Ishikawa (cell line): ENCODE measurements around the gene SNRK.

Source experiments
- CEBPB ChIP-seq: IDR thresholded peaks from 2 replicates; pipeline ENCODE4 v1.6.1; 2012
- CREB1 ChIP-seq: IDR thresholded peaks from 2 replicates; pipeline ENCODE4 v1.6.1; 2012; ENCODE audit warnings: low read depth
- EGR1 ChIP-seq: IDR thresholded peaks from 2 replicates; pipeline ENCODE4 v1.6.1; 2012
- EP300 ChIP-seq: IDR thresholded peaks from 2 replicates; pipeline ENCODE4 v1.6.1; 2012; ENCODE audit warnings: borderline replicate concordance
- FOXM1 ChIP-seq: IDR thresholded peaks from 2 replicates; pipeline ENCODE4 v1.6.1; 2012; ENCODE audit warnings: low read depth, borderline replicate concordance
- MAX ChIP-seq: IDR thresholded peaks from 2 replicates; pipeline ENCODE4 v1.6.1; 2012
- NFIC ChIP-seq: IDR thresholded peaks from 2 replicates; pipeline ENCODE4 v1.6.1; 2012
- RAD21 ChIP-seq: IDR thresholded peaks from 2 replicates; pipeline ENCODE4 v1.6.1; 2012; ENCODE audit warnings: low read depth
- TAF1 ChIP-seq: IDR thresholded peaks from 2 replicates; pipeline ENCODE4 v1.6.1; 2012; ENCODE audit warnings: low read depth, mild to moderate bottlenecking
- TCF12 ChIP-seq: IDR thresholded peaks from 2 replicates; pipeline ENCODE4 v1.6.1; 2012; ENCODE audit warnings: low read depth
- TEAD4 ChIP-seq: IDR thresholded peaks from 2 replicates; pipeline ENCODE4 v1.6.1; 2012
- YY1 ChIP-seq: IDR thresholded peaks from 2 replicates; pipeline ENCODE4 v1.6.1; 2012; ENCODE audit warnings: low read depth
- ZBTB7A ChIP-seq: IDR thresholded peaks from 2 replicates; pipeline ENCODE4 v1.6.1; 2012; ENCODE audit warnings: low read depth
- TF ChIP-seq, protein P1 (sequence below): IDR thresholded peaks from 2 replicates; pipeline ENCODE4 v1.6.1; 2012; ENCODE audit warnings: low read depth, mild to moderate bottlenecking
- TF ChIP-seq, protein P2 (sequence below): IDR thresholded peaks from 2 replicates; pipeline ENCODE4 v1.6.1; 2012

Gene SNRK

GRCh38 chr3:43316783-43317460 lies 30.6 kb downstream of the SNRK start:
- TF ChIP-seq NFIC (no peak), MAX (no peak), TAF1 (no peak), EGR1 (no peak), RAD21 (no peak), TEAD4 (no peak), ZBTB7A (no peak), EP300 (no peak), CEBPB (no peak)

GRCh38 chr3:43317461-43318316 lies 31.3 kb downstream of the SNRK start:
- TF ChIP-seq CREB1 (no peak), TCF12 (no peak), YY1 (no peak), RAD21 (no peak), EP300 (no peak)
- TF ChIP-seq, protein P1, sequence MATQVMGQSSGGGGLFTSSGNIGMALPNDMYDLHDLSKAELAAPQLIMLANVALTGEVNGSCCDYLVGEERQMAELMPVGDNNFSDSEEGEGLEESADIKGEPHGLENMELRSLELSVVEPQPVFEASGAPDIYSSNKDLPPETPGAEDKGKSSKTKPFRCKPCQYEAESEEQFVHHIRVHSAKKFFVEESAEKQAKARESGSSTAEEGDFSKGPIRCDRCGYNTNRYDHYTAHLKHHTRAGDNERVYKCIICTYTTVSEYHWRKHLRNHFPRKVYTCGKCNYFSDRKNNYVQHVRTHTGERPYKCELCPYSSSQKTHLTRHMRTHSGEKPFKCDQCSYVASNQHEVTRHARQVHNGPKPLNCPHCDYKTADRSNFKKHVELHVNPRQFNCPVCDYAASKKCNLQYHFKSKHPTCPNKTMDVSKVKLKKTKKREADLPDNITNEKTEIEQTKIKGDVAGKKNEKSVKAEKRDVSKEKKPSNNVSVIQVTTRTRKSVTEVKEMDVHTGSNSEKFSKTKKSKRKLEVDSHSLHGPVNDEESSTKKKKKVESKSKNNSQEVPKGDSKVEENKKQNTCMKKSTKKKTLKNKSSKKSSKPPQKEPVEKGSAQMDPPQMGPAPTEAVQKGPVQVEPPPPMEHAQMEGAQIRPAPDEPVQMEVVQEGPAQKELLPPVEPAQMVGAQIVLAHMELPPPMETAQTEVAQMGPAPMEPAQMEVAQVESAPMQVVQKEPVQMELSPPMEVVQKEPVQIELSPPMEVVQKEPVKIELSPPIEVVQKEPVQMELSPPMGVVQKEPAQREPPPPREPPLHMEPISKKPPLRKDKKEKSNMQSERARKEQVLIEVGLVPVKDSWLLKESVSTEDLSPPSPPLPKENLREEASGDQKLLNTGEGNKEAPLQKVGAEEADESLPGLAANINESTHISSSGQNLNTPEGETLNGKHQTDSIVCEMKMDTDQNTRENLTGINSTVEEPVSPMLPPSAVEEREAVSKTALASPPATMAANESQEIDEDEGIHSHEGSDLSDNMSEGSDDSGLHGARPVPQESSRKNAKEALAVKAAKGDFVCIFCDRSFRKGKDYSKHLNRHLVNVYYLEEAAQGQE = no peak

DNA sequence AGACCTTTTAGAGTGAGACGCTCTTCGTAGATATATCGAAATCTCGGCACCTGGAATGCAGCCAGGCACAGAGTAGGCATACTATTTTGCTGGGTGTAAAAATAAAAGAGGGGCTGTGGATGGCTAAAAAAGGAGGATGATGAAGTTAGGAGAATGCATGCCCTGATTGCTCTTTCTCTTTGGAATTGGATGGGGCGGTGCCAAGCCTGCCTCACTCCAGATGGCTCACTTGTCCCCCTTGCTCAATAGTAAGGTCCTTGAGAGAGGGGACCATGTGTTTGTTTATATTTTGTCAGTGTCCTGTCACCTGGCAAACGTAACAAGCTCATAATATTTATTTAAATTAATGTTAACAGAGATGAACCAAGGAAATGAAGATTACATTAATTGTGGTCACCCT lies 33.0 kb downstream of the SNRK start:
- TF ChIP-seq FOXM1 (no peak), TEAD4 (no peak), TAF1 (no peak), ZBTB7A (no peak), CEBPB (no peak), CREB1 (no peak), YY1 (no peak), EP300 (no peak), TCF12 (no peak), MAX (no peak), NFIC (no peak), RAD21 (no peak), EGR1 (no peak)
- TF ChIP-seq, protein P2, sequence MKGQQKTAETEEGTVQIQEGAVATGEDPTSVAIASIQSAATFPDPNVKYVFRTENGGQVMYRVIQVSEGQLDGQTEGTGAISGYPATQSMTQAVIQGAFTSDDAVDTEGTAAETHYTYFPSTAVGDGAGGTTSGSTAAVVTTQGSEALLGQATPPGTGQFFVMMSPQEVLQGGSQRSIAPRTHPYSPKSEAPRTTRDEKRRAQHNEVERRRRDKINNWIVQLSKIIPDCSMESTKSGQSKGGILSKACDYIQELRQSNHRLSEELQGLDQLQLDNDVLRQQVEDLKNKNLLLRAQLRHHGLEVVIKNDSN = no peak
- TF ChIP-seq, protein P1 = no peak

- TF ChIP-seq EP300 (no peak), EGR1 (no peak), ZBTB7A (no peak), NFIC (no peak), TCF12 (no peak), CEBPB (no peak), YY1 (no peak), RAD21 (no peak), TEAD4 (no peak), TAF1 (no peak)
- TF ChIP-seq, protein P2 = no peak
These were observed 33.5 kb downstream of the SNRK start for GRCh38 chr3:43319794-43320193.

DNA sequence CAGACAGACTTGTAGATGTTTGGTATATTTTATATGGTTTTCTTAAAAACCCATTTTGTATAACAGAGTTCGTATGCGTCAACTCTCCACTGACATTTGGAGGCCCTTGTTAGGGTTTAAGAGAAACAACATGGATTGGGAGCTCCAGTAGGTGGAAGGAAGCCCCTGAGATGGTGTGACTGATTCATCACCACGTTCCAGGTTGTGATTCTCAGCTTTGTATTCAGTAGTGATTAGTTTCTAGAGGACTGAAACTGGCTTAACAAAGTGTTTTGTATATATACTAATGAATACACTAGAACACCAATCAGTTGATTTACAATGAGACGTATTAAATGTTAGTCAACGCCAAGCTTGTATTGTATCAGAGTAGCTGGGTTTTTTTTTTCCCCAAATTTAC lies 33.9 kb downstream of the SNRK start:
- TF ChIP-seq CREB1 (no peak), ZBTB7A (no peak), EP300 (no peak), TCF12 (no peak), EGR1 (no peak), CEBPB (no peak)
- TF ChIP-seq, protein P1 = no peak
